PC-9 (cell line): ENCODE results near the gene ATP2B3. TPM values are rescaled to one million over a fixed set of nuclear protein-coding genes. Genes with fewer than 3 reads are reported as not detected.

ENCODE experiments used
- BruUV-seq: library from RNA; stranded (reverse); fragments of 400-500 nt; replicated peaks from 2 replicates; lab custom pipeline; 2021; lab: Mats Ljungman, UMichigan
- CTCF ChIA-PET: fragments of 300-600 bp; sonication (Branson Sonifier 250); formaldehyde crosslinking; loops from one replicate; lab custom pipeline; 2022; ENCODE audit warnings: antibody characterized with exemption; lab: Charles Lee
- POLR2A ChIA-PET: fragments of 300-600 bp; sonication (Branson Sonifier 250); formaldehyde crosslinking; loops from one replicate; lab custom pipeline; 2022; ENCODE audit warnings: antibody characterized with exemption; ENCODE audit not compliant: unreplicated experiment; lab: Charles Lee
- DNase-seq, 2 experiments: peaks; one replicate each; pipeline versions ENCODE4 v3.0.0 to v3.0.0-alpha.2; 2015 to 2022; ENCODE audit warnings: mixed read lengths in 1 of 2
- H2AFZ ChIP-seq: fragments of 200-600 bp; sonication (generic); 2 replicates; pipeline ENCODE4 v1.8.1; 2017; ENCODE audit warnings: antibody characterized with exemption
- H3F3A ChIP-seq: fragments of 200-600 bp; sonication (generic); 2 replicates; pipeline ENCODE4 v1.8.1; 2017; ENCODE audit warnings: antibody characterized with exemption, mild to moderate bottlenecking, low read depth; ENCODE audit not compliant: insufficient read depth
- H3K27ac ChIP-seq: fragments of 200-600 bp; sonication (generic); 2 replicates; pipeline ENCODE4 v1.6.1; 2016; ENCODE audit warnings: mixed run types
- H3K27me3 ChIP-seq: fragments of 200-600 bp; sonication (generic); 2 replicates; pipeline ENCODE4 v1.6.1; 2016; ENCODE audit warnings: low read depth, mixed run types; ENCODE audit not compliant: insufficient read depth
- H3K36me3 ChIP-seq: fragments of 200-600 bp; sonication (generic); 2 replicates; pipeline ENCODE4 v1.6.1; 2016; ENCODE audit warnings: low read depth, mixed run types
- H3K4me1 ChIP-seq: fragments of 200-600 bp; sonication (generic); replicated peaks from 2 replicates; pipeline ENCODE4 v1.6.1; 2016; ENCODE audit warnings: mixed run types; ENCODE audit not compliant: insufficient read depth
- H3K4me2 ChIP-seq: fragments of 200-600 bp; sonication (generic); 2 replicates; pipeline ENCODE4 v1.6.1; 2017; ENCODE audit warnings: mixed run types
- H3K4me3 ChIP-seq: fragments of 200-600 bp; sonication (generic); 2 replicates; pipeline ENCODE4 v1.6.1; 2016; ENCODE audit warnings: mixed run types
- H3K79me2 ChIP-seq: fragments of 200-600 bp; sonication (generic); 2 replicates; pipeline ENCODE4 v1.6.1; 2017; ENCODE audit warnings: low read depth, mixed run types
- H3K9me2 ChIP-seq: fragments of 200-600 bp; sonication (generic); 2 replicates; pipeline ENCODE4 v1.8.1; 2017; ENCODE audit warnings: mild to moderate bottlenecking; ENCODE audit not compliant: insufficient read depth
- H3K9me3 ChIP-seq: fragments of 200-600 bp; sonication (generic); 2 replicates; pipeline ENCODE4 v1.8.1; 2016; ENCODE audit warnings: low read depth; ENCODE audit not compliant: insufficient read depth
- H4K20me1 ChIP-seq: fragments of 200-600 bp; sonication (generic); 2 replicates; pipeline ENCODE4 v1.8.1; 2017; ENCODE audit not compliant: insufficient read depth
- CTCF ChIP-seq: fragments of 200-600 bp; sonication (generic); conservative IDR thresholded peaks from 2 replicates; pipeline ENCODE4 v1.6.1; 2017; ENCODE audit warnings: mixed run types, antibody characterized with exemption, mild to moderate bottlenecking, moderate library complexity
- EZH2 ChIP-seq: fragments of 200-600 bp; sonication (generic); IDR thresholded peaks from 2 replicates; pipeline ENCODE4 v1.8.0; 2017; ENCODE audit warnings: antibody characterized with exemption, low read depth
- intact Hi-C: fragments of 100-400 bp; cut with micrococcal nuclease; formaldehyde crosslinking; loops from one replicate; pipeline ENCODE4 v1.10.0; 2022; ENCODE audit not compliant: unreplicated experiment
- total RNA-seq: library from RNA; stranded (reverse); gene quantifications from 2 replicates; pipeline ENCODE4 v1.2.3, GENCODE V29; 2021

ATP2B3 gene
- total RNA-seq, 1 experiment from 2014 or later: not detected

GRCh38 chrX:153500676-153501280 lies 16.7 kb upstream of the ATP2B3 start:
- DNase-seq: no peak
- ChIA-PET POLR2A (no interaction called here), CTCF (no interaction called here)
- H3K4me2 ChIP-seq: no peak overlapping the region
- no peak for TF ChIP-seq EZH2
- TF ChIP-seq CTCF: no peak
- H3K4me1 ChIP-seq: no peaks in the 10 kb centered on the region
- no peaks in the 10 kb centered on the region for H3K79me2 ChIP-seq
- 0 out of 2 replicates have a peak, but pooled peaks cover 3% of the 10 kb centered on the region for H3F3A ChIP-seq
- intact Hi-C loops: no loop called here
- H2AFZ ChIP-seq: no peak overlapping the region
- peaks cover 33% of the 10 kb centered on the region for H3K27me3 ChIP-seq
- H3K27ac ChIP-seq: no peak overlapping the region
- no peaks in the 10 kb centered on the region for H4K20me1 ChIP-seq
- H3K4me3 ChIP-seq: no peak overlapping the region
- H3K9me3 ChIP-seq: no peaks in the 10 kb centered on the region
- H3K36me3 ChIP-seq: no peaks in the 10 kb centered on the region
- H3K9me2 ChIP-seq: no peaks in the 10 kb centered on the region
- no TSS peak for BruUV-seq

- DNase-seq: no peak
- Histone ChIP-seq H2AFZ (no peak overlapping the region), H3K4me2 (no peak overlapping the region), H3K79me2 (no peaks in the 10 kb centered on the region), H3K9me2 (no peaks in the 10 kb centered on the region), H3K9me3 (no peaks in the 10 kb centered on the region), H4K20me1 (no peaks in the 10 kb centered on the region), H3F3A (0 out of 2 replicates have a peak, but pooled peaks cover 3% of the 10 kb centered on the region), H3K4me1 (no peaks in the 10 kb centered on the region), H3K27ac (no peak overlapping the region), H3K27me3 (peaks cover 33% of the 10 kb centered on the region; the same call in 1 of the 2 replicates), H3K4me3 (no peak overlapping the region), H3K36me3 (no peaks in the 10 kb centered on the region)
- intact Hi-C loops: no loop called here
- no TSS peak for BruUV-seq
- ChIA-PET POLR2A (no interaction called here), CTCF (no interaction called here)
- TF ChIP-seq CTCF: no peak
- no peak for TF ChIP-seq EZH2
These were observed 15.9 kb upstream of the ATP2B3 start for GRCh38 chrX:153501530-153501929.

- no peak for TF ChIP-seq EZH2
- TF ChIP-seq CTCF: no peak
- no peaks in the 10 kb centered on the region for H3K36me3 ChIP-seq
- no peaks in the 10 kb centered on the region for H3K9me2 ChIP-seq
- H3K9me3 ChIP-seq: no peaks in the 10 kb centered on the region
- H3F3A ChIP-seq: 0 out of 2 replicates have a peak, but pooled peaks cover 3% of the 10 kb centered on the region
- ChIA-PET CTCF (no interaction called here), POLR2A (no interaction called here)
- intact Hi-C loops: no loop called here
- H3K27ac ChIP-seq: no peak overlapping the region
- H2AFZ ChIP-seq: no peak overlapping the region
- peaks cover 33% of the 10 kb centered on the region; the same call in 1 of the 2 replicates for H3K27me3 ChIP-seq
- no peaks in the 10 kb centered on the region for H3K79me2 ChIP-seq
- BruUV-seq: no TSS peak
- no peaks in the 10 kb centered on the region for H3K4me1 ChIP-seq
- H4K20me1 ChIP-seq: no peaks in the 10 kb centered on the region
- H3K4me3 ChIP-seq: no peak overlapping the region
- DNase-seq: no peak
- H3K4me2 ChIP-seq: no peak overlapping the region
These were observed 15.3 kb upstream of the ATP2B3 start for GRCh38 chrX:153502131-153502530.
